Ascending aorta (tissue), 2 donors: Measurements from ENCODE around the gene SLC34A2. TPM values are rescaled to one million over a fixed set of nuclear protein-coding genes. Genes with fewer than 3 reads are reported as not detected.

Source experiments
- DNase-seq, 2 donors: peaks; one replicate each; pipeline ENCODE4 v3.0.0-alpha.2; 2019; ENCODE audit warnings: low spot score in 2 of 2
- H3K27ac ChIP-seq, 2 donors: fragments of 200-600 bp; sonication (generic); one replicate each; pipeline ENCODE4 v1.5.1; 2016 to 2017; ENCODE audit warnings: mild to moderate bottlenecking in 1 of 2
- H3K27me3 ChIP-seq: fragments of 200-600 bp; sonication (generic); one replicate; pipeline ENCODE4 v1.5.1; 2017
- H3K36me3 ChIP-seq, 2 donors: fragments of 200-600 bp; sonication (generic); one replicate each; pipeline ENCODE4 v1.5.1; 2016
- H3K4me1 ChIP-seq, 2 donors: fragments of 200-600 bp; sonication (generic); one replicate each; pipeline ENCODE4 v1.5.1; 2016 to 2017; ENCODE audit warnings: mild to moderate bottlenecking in 1 of 2
- H3K4me3 ChIP-seq, 2 donors: fragments of 200-600 bp; sonication (generic); one replicate each; pipeline ENCODE4 v1.5.1; 2016 to 2017; ENCODE audit warnings: mild to moderate bottlenecking in 1 of 2
- H3K9me3 ChIP-seq, 2 donors: fragments of 200-600 bp; sonication (generic); one replicate each; pipeline ENCODE4 v1.5.1; 2016
- CTCF ChIP-seq, 3 experiments: fragments of 200-600 bp in 2 of 3; fragments of 450-650 bp in 1 of 3; sonication (generic) in 2 of 3; IDR thresholded peaks; one replicate each; pipeline ENCODE4 v1.5.1; 2016 to 2019; ENCODE audit warnings: antibody characterized with exemption in 3 of 3, mild to moderate bottlenecking in 1 of 3, moderate library complexity in 1 of 3
- intact Hi-C: fragments of 100-400 bp; cut with DNase I; formaldehyde crosslinking; loops from one replicate; pipeline ENCODE4 v1.15.1; 2023
- total RNA-seq: library from RNA; depleted of rRNA; stranded (reverse); fragments of >200 nt; gene quantifications from one replicate; pipeline ENCODE4 v1.1.0, GENCODE V29; 2016

Gene SLC34A2
- total RNA-seq, 1 donor from 2014 or later: not detected

- Histone ChIP-seq H3K36me3 (no peaks in the 10 kb centered on the region), H3K27me3 (no peaks in the 10 kb centered on the region), H3K4me1 (no peaks in the 10 kb centered on the region), H3K9me3 (no peaks in the 10 kb centered on the region), H3K4me3 (no peak overlapping the region), H3K27ac (no peak overlapping the region)
- no peak for TF ChIP-seq CTCF (IDR thresholded peaks at IDR 0.05)
- intact Hi-C loops: no loop called here
- DNase-seq: no peak
Measured at GRCh38 chr4:25710637-25711036, 55.0 kb downstream of the SLC34A2 start.

GRCh38 chr4:25712611-25713010 lies 57.0 kb downstream of the SLC34A2 start:
- H3K27ac ChIP-seq: no peak overlapping the region
- H3K4me3 ChIP-seq: no peak overlapping the region
- no peaks in the 10 kb centered on the region for H3K9me3 ChIP-seq
- intact Hi-C loops: no loop called here
- TF ChIP-seq CTCF (IDR thresholded peaks at IDR 0.05): no peak
- H3K4me1 ChIP-seq: no peaks in the 10 kb centered on the region
- H3K27me3 ChIP-seq: no peaks in the 10 kb centered on the region
- no peak for DNase-seq
- no peaks in the 10 kb centered on the region for H3K36me3 ChIP-seq

GRCh38 chr4:25713812-25714211 lies 58.2 kb downstream of the SLC34A2 start:
- intact Hi-C loops: no loop called here
- Histone ChIP-seq H3K9me3 (no peaks in the 10 kb centered on the region), H3K4me1 (no peaks in the 10 kb centered on the region), H3K4me3 (no peak overlapping the region), H3K36me3 (no peaks in the 10 kb centered on the region), H3K27ac (no peak overlapping the region), H3K27me3 (no peaks in the 10 kb centered on the region)
- no peak for DNase-seq
- no peak for TF ChIP-seq CTCF (IDR thresholded peaks at IDR 0.05)

GRCh38 chr4:25722964-25723363 lies 67.3 kb downstream of the SLC34A2 start:
- no peak overlapping the region for H3K27ac ChIP-seq
- H3K9me3 ChIP-seq: no peaks in the 10 kb centered on the region
- H3K27me3 ChIP-seq: no peaks in the 10 kb centered on the region
- no peak overlapping the region for H3K4me3 ChIP-seq
- no peak for TF ChIP-seq CTCF (IDR thresholded peaks at IDR 0.05)
- no peak for DNase-seq
- H3K4me1 ChIP-seq: no peaks in the 10 kb centered on the region
- intact Hi-C loops: no loop called here
- no peaks in the 10 kb centered on the region for H3K36me3 ChIP-seq

GRCh38 chr4:25723409-25723808 lies 67.8 kb downstream of the SLC34A2 start:
- H3K9me3 ChIP-seq: no peaks in the 10 kb centered on the region
- H3K36me3 ChIP-seq: no peaks in the 10 kb centered on the region
- intact Hi-C loops: no loop called here
- TF ChIP-seq CTCF (IDR thresholded peaks at IDR 0.05): no peak
- no peaks in the 10 kb centered on the region for H3K27me3 ChIP-seq
- H3K4me3 ChIP-seq: no peak overlapping the region
- no peak overlapping the region for H3K27ac ChIP-seq
- H3K4me1 ChIP-seq: no peaks in the 10 kb centered on the region
- no peak for DNase-seq

- no peak for DNase-seq
- Histone ChIP-seq H3K4me3 (no peak overlapping the region), H3K27me3 (no peaks in the 10 kb centered on the region), H3K27ac (no peak overlapping the region), H3K9me3 (no peaks in the 10 kb centered on the region), H3K4me1 (no peaks in the 10 kb centered on the region), H3K36me3 (no peaks in the 10 kb centered on the region)
- intact Hi-C loops: no loop called here
- no peak for TF ChIP-seq CTCF (IDR thresholded peaks at IDR 0.05)
Measured at GRCh38 chr4:25725870-25726269, 70.2 kb downstream of the SLC34A2 start.
